GM12872 (cell line): ENCODE data around the gene MPRIP.

Experiments
- CTCF ChIP-seq: IDR thresholded peaks from 3 replicates; pipeline ENCODE4 v1.5.1; 2011; ENCODE audit warnings: low read depth, mild to moderate bottlenecking, low read length, moderate library complexity; ENCODE audit not compliant: insufficient read depth

The MPRIP gene

GRCh38 chr17:17004251-17004996, 37.8 kb upstream of the MPRIP start:
- TF ChIP-seq CTCF = no peak

GRCh38 chr17:17015230-17015629, 27.0 kb upstream of the MPRIP start:
- no peak for TF ChIP-seq CTCF

- no peak for TF ChIP-seq CTCF
These were observed 24.8 kb upstream of the MPRIP start for GRCh38 chr17:17017343-17018014.

- TF ChIP-seq CTCF = no peak
These were observed 24.2 kb upstream of the MPRIP start for GRCh38 chr17:17018021-17018441.

- no peak for TF ChIP-seq CTCF
These were observed 23.4 kb upstream of the MPRIP start for GRCh38 chr17:17018612-17019429.

GRCh38 chr17:17019430-17019762, 22.9 kb upstream of the MPRIP start:
- TF ChIP-seq CTCF = no peak

- TF ChIP-seq CTCF = no peak
These were observed 22.3 kb upstream of the MPRIP start for GRCh38 chr17:17019891-17020456.
